ENCODE results near the gene C11orf16. TPM values are rescaled to one million over a fixed set of nuclear protein-coding genes. Genes with fewer than 3 reads are reported as not detected.
A peak's percentile ranks its signal among the peaks of the same experiment; 100 is the strongest.
"Not testable (repeated sequence)": the region's sequence is repeated elsewhere in the genome, so short reads cannot be mapped to it uniquely, and the experiment has no call there.

C11orf16 gene, protein sequence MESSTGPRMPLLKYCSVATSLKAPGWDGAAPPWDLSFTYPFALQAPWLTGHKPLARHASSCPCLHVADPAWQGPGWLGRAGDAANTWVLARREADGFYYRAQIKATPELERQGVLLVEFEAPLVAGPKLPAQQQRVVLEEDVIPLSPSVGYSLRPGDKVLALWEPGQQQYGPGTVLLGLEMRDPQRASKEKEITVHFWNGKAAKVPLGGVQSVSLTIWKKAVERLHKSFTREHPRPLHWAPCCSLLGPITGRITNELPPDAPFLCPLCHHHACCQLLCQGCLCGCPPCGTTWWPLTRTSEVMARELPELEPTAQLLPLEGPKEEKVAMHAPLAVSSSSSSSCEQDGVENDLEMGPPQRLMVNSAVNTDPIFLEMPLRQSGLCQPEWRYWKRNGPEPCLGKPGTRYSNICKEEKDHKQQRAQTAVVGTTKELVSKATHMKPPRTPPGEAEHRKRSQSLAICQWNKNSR
- not detected for polyA plus RNA-seq

- Mint-ChIP-seq H3K9me3 (no peaks in the 10 kb centered on the region), H3K4me1 (no peaks in the 10 kb centered on the region), H3K27ac (no peak within 1 kb of the TSS), H3K36me3 (no peaks in the 10 kb centered on the region), H3K27me3 (ENCODE audit: low read depth in 3 of 3) (peaks cover 0 to 3% (median 2%) of the 10 kb centered on the region in 3 donors), H3K4me3 (no peak within 1 kb of the TSS)
- DNase-seq = no peak
These were observed at the start of gene C11orf16 for GRCh38 chr11:8932564-8933180. Gene C11orf16 (minus strand): TSS chr11:8932947. CDS start chr11:8932308, 639 bp downstream.

GRCh38 chr11:8980485-8980884 lies 47.7 kb upstream of the C11orf16 start:
- Mint-ChIP-seq H3K4me3 (no peak overlapping the region), H3K27ac (no peak overlapping the region)

GRCh38 chr11:8979365-8979764 lies 46.6 kb upstream of the C11orf16 start:
- not testable (repeated sequence) for H3K36me3 Mint-ChIP-seq; H3K4me1 Mint-ChIP-seq; H3K9me3 Mint-ChIP-seq; DNase-seq; H3K4me3 Mint-ChIP-seq; H3K27ac Mint-ChIP-seq; H3K27me3 Mint-ChIP-seq (ENCODE audit: low read depth in 3 of 3)

More at GRCh38 chr11:8980485-8980884, 47.7 kb upstream of the C11orf16 start:
- no peaks in the 10 kb centered on the region for H3K27me3 Mint-ChIP-seq (ENCODE audit: low read depth in 3 of 3)
- no peaks in the 10 kb centered on the region for H3K4me1 Mint-ChIP-seq
- DNase-seq = no peak
- H3K9me3 Mint-ChIP-seq = no peaks in the 10 kb centered on the region
- no peaks in the 10 kb centered on the region for H3K36me3 Mint-ChIP-seq

DNA sequence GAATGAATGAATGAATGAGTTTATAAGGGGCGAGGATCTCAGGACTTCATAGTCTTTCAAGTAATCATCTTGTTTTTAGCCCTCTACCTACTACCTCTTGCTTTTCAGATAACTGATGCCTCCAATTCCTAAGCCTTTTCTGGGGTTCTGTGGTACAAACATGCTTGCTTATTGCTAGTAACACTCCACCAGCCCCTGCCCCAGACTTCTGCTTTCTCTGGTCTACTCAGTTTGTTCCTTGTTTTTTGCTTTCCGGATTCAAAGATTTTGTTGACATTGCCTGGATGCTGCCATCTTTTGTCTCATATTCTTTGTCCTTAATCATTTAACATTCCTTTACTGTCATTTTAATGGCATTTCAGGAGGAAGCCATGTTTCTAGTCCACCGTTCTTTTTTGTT lies 40.4 kb upstream of the C11orf16 start:
- Mint-ChIP-seq H3K27me3 (ENCODE audit: low read depth in 3 of 3) (no peaks in the 10 kb centered on the region), H3K36me3 (peaks cover 0 to 5% (median 3%) of the 10 kb centered on the region in 3 donors), H3K27ac (no peak overlapping the region), H3K9me3 (no peaks in the 10 kb centered on the region), H3K4me3 (no peak overlapping the region), H3K4me1 (no peaks in the 10 kb centered on the region)
- no peak for DNase-seq

DNA sequence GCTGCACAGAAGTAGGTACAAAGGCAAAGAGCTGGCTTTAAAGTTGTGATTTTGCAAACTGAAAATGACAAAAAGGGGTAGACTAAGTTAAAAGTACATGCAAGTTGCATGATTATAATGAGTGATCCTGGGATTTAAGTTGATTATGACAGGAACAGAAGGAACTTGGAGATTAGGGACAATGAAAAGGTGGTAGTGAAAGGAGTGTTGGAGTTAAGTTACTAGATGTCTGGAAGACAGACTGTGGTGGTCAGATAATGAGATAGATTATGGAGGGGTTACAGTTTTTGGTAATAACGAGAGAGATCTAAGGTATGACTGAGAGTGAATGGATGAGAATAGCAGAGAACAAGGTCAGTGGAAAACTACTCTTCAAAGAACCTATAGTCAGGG lies 39.2 kb upstream of the C11orf16 start:
- H3K4me1 Mint-ChIP-seq = no peaks in the 10 kb centered on the region
- H3K27ac Mint-ChIP-seq = no peak overlapping the region
- no peak for DNase-seq
- peaks cover 0 to 5% (median 3%) of the 10 kb centered on the region in 3 donors for H3K36me3 Mint-ChIP-seq
- no peaks in the 10 kb centered on the region for H3K27me3 Mint-ChIP-seq (ENCODE audit: low read depth in 3 of 3)
- H3K9me3 Mint-ChIP-seq = no peaks in the 10 kb centered on the region
- H3K4me3 Mint-ChIP-seq = no peak overlapping the region

DNA sequence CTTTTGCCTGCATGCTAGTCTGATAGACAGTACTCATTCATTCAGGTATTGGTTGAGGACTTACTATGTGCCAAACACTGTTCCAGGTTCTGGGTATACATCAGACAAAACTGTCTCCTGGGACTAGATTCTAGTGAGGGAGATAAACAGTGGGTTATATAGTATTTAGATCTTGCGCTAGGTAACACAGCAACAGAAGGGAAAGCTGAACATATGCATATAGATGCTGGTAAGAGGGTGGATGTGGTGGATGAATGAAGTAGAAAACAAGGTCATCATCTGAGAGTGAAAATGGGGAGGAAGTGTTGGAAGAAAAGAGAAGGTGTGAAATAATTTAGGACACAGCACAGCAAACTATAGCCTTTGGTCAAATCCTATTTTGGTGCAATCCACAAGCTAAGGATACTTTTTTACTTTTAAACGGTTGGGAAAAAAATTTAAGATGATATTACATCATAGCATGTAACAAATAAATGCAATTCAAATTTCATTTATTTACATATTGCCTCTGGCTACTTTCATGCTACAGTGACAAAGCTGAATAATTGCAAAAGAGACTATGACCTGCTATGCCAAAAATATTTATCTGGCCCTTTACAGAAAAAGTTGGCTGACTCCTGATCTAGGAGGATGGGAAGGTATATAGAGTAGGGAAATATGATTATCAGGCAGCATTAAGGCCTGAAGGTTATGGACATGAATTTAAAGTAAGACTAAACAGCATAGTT lies 38.6 kb upstream of the C11orf16 start:
- no peaks in the 10 kb centered on the region for H3K9me3 Mint-ChIP-seq
- no peaks in the 10 kb centered on the region for H3K27me3 Mint-ChIP-seq (ENCODE audit: low read depth in 3 of 3)
- no peak overlapping the region for H3K4me3 Mint-ChIP-seq
- no peak for DNase-seq
- no peak overlapping the region for H3K27ac Mint-ChIP-seq
- H3K4me1 Mint-ChIP-seq = no peaks in the 10 kb centered on the region
- H3K36me3 Mint-ChIP-seq = peaks cover 0 to 5% (median 3%) of the 10 kb centered on the region in 3 donors

DNA sequence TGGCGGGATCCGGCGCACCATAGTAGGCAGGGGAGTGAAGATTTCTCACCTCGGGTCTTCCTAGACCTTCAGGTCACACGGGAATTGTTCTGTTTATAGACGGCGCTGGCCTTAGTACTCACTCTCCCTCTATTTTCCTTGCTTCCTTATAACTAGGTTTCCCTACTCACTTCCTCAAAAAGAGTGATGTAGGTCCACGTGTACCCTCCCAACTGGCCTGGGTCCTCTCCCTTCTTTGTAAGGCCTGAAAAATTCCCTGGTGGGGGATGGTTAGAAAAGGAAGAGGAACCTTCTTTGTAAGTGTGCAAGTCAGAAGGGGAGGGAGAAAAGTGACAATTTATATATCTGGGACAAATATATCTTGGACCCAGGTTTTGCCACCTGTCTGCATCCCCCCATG lies 34.4 kb upstream of the C11orf16 start:
- Mint-ChIP-seq H3K4me1 (peaks cover 28 to 32% of the 10 kb centered on the region in 2 donors), H3K4me3 (no peak overlapping the region), H3K9me3 (no peaks in the 10 kb centered on the region), H3K27me3 (ENCODE audit: low read depth in 3 of 3) (peaks cover 0 to 3% (median 1%) of the 10 kb centered on the region in 3 donors), H3K27ac (peak overlapping the region in 1 of 6 donors; percentile 55), H3K36me3 (peaks cover 0 to 5% (median 3%) of the 10 kb centered on the region in 3 donors)
- no peak for DNase-seq

GRCh38 chr11:8964324-8965320 lies 31.9 kb upstream of the C11orf16 start, which contains the start of gene TMEM9B:
Gene TMEM9B (minus strand): TSS chr11:8964442. CDS start chr11:8964313, 129 bp downstream.
- H3K36me3 Mint-ChIP-seq = peaks cover 0 to 5% (median 3%) of the 10 kb centered on the region in 3 donors
- H3K4me3 Mint-ChIP-seq = peak within 1 kb of the TSS; percentile 94 to 99 (median 98)
- no peaks in the 10 kb centered on the region for H3K9me3 Mint-ChIP-seq
- H3K4me1 Mint-ChIP-seq = peaks cover 38 to 49% of the 10 kb centered on the region in 2 donors
- H3K27ac Mint-ChIP-seq = peak within 1 kb of the TSS; percentile 91 to 99 (median 99)
- peaks cover 0 to 3% (median 1%) of the 10 kb centered on the region in 3 donors for H3K27me3 Mint-ChIP-seq (ENCODE audit: low read depth in 3 of 3)
- DNase-seq = peak; percentile 83 to 87 (median 85)

GRCh38 chr11:8963569-8964323 lies 31.0 kb upstream of the C11orf16 start:
- DNase-seq = peak; percentile 79 to 84 (median 82)
- peak overlapping the region; percentile 94 to 99 (median 98) for H3K4me3 Mint-ChIP-seq
- peak overlapping the region; percentile 91 to 99 (median 99) for H3K27ac Mint-ChIP-seq
- no peaks in the 10 kb centered on the region for H3K9me3 Mint-ChIP-seq
- H3K27me3 Mint-ChIP-seq (ENCODE audit: low read depth in 3 of 3) = peaks cover 0 to 3% (median 1%) of the 10 kb centered on the region in 3 donors
- H3K4me1 Mint-ChIP-seq = peaks cover 42 to 54% of the 10 kb centered on the region in 2 donors
- peaks cover 0 to 3% (median 1%) of the 10 kb centered on the region in 3 donors for H3K36me3 Mint-ChIP-seq

GRCh38 chr11:8962841-8963240 lies 30.1 kb upstream of the C11orf16 start:
- Mint-ChIP-seq H3K4me3 (peak overlapping the region; percentile 65 to 99 (median 94)), H3K9me3 (no peaks in the 10 kb centered on the region), H3K27me3 (ENCODE audit: low read depth in 3 of 3) (peaks cover 0 to 3% (median 1%) of the 10 kb centered on the region in 3 donors), H3K27ac (peak overlapping the region; percentile 91 to 99 (median 99)), H3K36me3 (no peaks in the 10 kb centered on the region), H3K4me1 (peaks cover 43 to 54% of the 10 kb centered on the region in 2 donors)
- no peak for DNase-seq

DNA sequence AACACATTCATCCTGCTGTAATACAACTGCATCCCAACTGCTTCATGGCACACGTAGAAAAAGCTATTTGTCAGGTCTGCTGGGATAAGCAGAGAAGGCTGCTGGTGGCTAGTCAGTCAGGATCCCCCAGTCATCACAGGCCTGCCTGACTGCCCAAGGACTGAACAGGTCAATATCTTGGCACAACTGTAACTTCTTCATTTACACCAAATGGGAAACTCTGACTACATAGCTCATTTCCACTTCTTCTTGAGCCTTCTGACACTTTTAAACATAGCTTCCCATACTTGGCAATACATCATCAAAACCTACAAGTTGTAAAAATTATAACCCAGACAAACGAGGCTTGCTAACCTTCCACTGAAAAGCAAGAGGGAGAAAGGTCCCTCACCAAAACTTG lies 28.7 kb upstream of the C11orf16 start:
- H3K27ac Mint-ChIP-seq = peak overlapping the region in 5 of 6 donors; percentile 3 to 67 (median 46)
- H3K4me1 Mint-ChIP-seq = peaks cover 50 to 67% of the 10 kb centered on the region in 2 donors
- no peaks in the 10 kb centered on the region for H3K9me3 Mint-ChIP-seq
- H3K27me3 Mint-ChIP-seq (ENCODE audit: low read depth in 3 of 3) = peaks cover 0 to 3% (median 1%) of the 10 kb centered on the region in 3 donors
- DNase-seq = no peak
- H3K36me3 Mint-ChIP-seq = no peaks in the 10 kb centered on the region
- no peak overlapping the region for H3K4me3 Mint-ChIP-seq

GRCh38 chr11:8959546-8960166 lies 26.9 kb upstream of the C11orf16 start:
- Mint-ChIP-seq H3K4me1 (peaks cover 40 to 59% of the 10 kb centered on the region in 2 donors), H3K4me3 (no peak overlapping the region), H3K36me3 (peaks cover 0 to 3% (median 3%) of the 10 kb centered on the region in 3 donors), H3K27ac (peak overlapping the region in 5 of 6 donors; percentile 11 to 30 (median 24)), H3K27me3 (ENCODE audit: low read depth in 3 of 3) (peaks cover 0 to 3% (median 1%) of the 10 kb centered on the region in 3 donors), H3K9me3 (no peaks in the 10 kb centered on the region)
- peak; percentile 31 to 49 (median 36) for DNase-seq

All from immature natural killer cell (primary cell).